ENCODE data around the gene RAB1B. TPM values are rescaled to one million over a fixed set of nuclear protein-coding genes. Genes with fewer than 3 reads are reported as not detected.

The RAB1B gene
- total RNA-seq, 1 donor from 2014 or later: 125 TPM

DNA sequence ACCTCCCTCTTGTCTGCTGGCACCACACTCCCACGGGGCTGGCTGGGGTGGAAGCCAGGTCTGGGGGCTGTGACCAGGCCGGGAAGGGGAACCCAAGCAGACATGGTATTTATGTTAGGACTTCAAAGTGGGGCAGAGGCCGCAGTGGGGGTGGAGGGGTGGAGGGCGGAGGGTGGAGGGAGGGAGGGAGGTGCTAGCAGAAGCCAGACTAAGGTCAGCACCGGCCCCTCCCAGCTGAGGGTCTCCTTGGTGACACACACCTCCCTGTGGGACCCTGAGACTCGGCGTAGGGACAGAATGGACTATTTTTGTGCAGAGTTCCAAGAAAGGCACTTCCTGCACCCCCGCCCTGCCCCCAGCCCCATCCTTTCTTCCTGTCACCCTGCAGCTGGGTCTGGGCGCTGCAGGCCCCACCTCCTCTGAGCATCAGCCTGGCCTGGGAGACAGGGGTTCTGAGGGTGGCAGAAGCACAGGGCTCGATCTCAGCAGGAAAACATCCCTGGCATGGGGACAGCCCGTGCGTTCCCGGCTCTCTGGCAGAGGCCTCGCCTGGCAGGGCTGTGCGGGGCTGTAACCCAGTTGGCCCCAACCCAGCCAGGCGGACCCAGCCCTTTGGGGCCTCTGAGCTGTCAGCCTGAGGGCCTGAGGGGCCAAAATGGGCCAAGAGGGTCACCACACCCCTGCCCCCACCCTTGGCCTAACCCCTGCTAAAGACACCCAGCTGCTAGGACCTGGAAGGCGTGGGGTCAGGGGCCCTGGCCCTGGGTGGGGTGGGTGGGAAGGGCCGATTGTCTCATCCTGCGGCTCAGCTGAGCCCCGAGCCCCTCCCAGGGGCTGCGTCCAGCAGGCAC is 58.0 kb downstream of the RAB1B start:
- intact Hi-C loops (cut with DNase I): no loop called here
- ATAC-seq: peak; percentile 62

More for the DNA sequence above, 58.0 kb downstream of the RAB1B start:
- peak; percentile 83 for DNase-seq (ENCODE audit: missing footprints)

Other genes starting within 250 kb of the RAB1B start
- gene CATSPER1, start 242.2 kb upstream of the RAB1B start, total RNA-seq: not detected
- 1.5 TPM for gene GAL3ST3, start 219.5 kb upstream of the RAB1B start, total RNA-seq
- 71.8 TPM for gene SF3B2, start 216.3 kb upstream of the RAB1B start, total RNA-seq
- 50.7 TPM for gene PACS1, start 198.4 kb upstream of the RAB1B start, total RNA-seq
- gene KLC2, start 10.9 kb upstream of the RAB1B start, total RNA-seq: 35.3 TPM
- not detected for gene CNIH2, start 9.5 kb downstream of the RAB1B start, total RNA-seq
- gene YIF1A, start 20.5 kb downstream of the RAB1B start, total RNA-seq: 48.7 TPM
- gene TMEM151A, start 23.3 kb downstream of the RAB1B start, total RNA-seq: 0.14 TPM
- gene CD248, start 48.4 kb downstream of the RAB1B start, total RNA-seq: 26.7 TPM
- gene RIN1, start 67.8 kb downstream of the RAB1B start, total RNA-seq: 1.6 TPM
- 14.6 TPM for gene BRMS1, start 76.5 kb downstream of the RAB1B start, total RNA-seq
- gene B4GAT1, start 79.0 kb downstream of the RAB1B start, total RNA-seq: 49.0 TPM
- gene SLC29A2, start 103.1 kb downstream of the RAB1B start, total RNA-seq: 16.8 TPM
- gene NPAS4, start 152.4 kb downstream of the RAB1B start, total RNA-seq: not detected
- 58.7 TPM for gene MRPL11, start 170.2 kb downstream of the RAB1B start, total RNA-seq
- gene PELI3, start 198.3 kb downstream of the RAB1B start, total RNA-seq: 8.4 TPM
- gene DPP3, start 211.8 kb downstream of the RAB1B start, total RNA-seq: 15.8 TPM
- 20.9 TPM for gene BBS1, start 242.0 kb downstream of the RAB1B start, total RNA-seq

All from Right ventricle myocardium inferior (tissue), 1 donor.